Retinal pigment epithelial cell (primary cell): ENCODE results near the gene SERPINB12.

Experiments
- DNase-seq: peaks from one replicate; pipeline ENCODE4 v3.0.0-alpha.2; 2010; ENCODE audit warnings: low read depth
- H3K4me3 ChIP-seq: 2 replicates; pipeline ENCODE4 v1.5.1; 2011; ENCODE audit warnings: mild to moderate bottlenecking, low read length, control low read depth, moderate library complexity
- TF ChIP-seq, protein P1 (sequence below): conservative IDR thresholded peaks from 2 replicates; pipeline ENCODE4 v1.5.1; 2011; ENCODE audit warnings: low read depth, low read length, control low read depth, inconsistent platforms

Gene SERPINB12

DNA sequence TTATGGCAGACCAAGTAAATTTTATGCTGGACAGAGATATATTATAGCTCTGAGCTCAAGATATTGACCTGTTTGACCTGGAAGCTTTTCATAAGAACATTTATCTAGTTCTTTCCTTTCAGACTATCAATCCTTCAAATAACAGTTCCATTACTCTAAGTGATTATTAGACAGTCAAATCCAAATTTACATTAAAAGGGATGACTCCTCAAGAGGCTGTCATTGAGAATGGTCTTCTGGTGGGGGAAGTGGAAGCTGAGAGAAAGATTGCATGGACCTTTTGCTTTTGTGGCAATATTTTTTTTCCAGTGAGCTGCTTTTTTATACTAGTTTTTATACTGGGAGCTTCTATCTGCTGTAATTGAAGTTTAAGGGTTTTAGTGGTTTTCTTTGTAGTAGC, 14.9 kb upstream of the SERPINB12 start:
- no peak overlapping the region for H3K4me3 ChIP-seq
- no peak for DNase-seq
- TF ChIP-seq, protein P1, sequence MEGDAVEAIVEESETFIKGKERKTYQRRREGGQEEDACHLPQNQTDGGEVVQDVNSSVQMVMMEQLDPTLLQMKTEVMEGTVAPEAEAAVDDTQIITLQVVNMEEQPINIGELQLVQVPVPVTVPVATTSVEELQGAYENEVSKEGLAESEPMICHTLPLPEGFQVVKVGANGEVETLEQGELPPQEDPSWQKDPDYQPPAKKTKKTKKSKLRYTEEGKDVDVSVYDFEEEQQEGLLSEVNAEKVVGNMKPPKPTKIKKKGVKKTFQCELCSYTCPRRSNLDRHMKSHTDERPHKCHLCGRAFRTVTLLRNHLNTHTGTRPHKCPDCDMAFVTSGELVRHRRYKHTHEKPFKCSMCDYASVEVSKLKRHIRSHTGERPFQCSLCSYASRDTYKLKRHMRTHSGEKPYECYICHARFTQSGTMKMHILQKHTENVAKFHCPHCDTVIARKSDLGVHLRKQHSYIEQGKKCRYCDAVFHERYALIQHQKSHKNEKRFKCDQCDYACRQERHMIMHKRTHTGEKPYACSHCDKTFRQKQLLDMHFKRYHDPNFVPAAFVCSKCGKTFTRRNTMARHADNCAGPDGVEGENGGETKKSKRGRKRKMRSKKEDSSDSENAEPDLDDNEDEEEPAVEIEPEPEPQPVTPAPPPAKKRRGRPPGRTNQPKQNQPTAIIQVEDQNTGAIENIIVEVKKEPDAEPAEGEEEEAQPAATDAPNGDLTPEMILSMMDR: no peak

DNA sequence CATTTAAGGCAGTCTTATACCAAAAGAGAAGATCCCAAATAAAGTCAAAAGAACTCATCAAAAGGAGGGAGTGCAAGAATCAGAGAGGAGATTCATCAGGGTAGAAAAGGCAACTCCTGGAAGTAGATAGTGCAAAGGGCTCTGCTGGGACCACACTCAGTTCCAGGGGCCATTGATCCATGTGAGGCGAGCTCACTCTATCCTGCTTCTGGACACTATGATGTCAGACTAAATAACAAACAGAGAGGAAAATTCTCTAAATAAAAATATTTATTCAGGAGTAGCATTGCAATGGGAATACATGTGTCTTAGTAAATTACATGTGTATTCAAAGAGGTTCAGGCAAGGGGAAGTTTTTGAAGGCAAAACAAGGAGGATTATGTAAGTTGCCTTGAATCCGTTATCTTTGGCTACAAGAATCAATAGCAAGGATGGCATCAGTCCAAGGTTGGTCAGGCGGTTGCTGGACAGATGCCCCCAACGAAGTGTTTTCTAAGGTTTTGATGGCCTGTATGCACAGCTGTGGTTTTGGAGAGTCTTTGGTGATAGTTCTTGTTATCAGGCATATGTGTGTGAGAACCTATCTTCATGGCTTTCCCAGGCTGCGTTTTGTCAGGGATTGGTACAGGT, 13.2 kb upstream of the SERPINB12 start:
- DNase-seq: no peak
- TF ChIP-seq, protein P1: no peak
- H3K4me3 ChIP-seq: no peak overlapping the region

DNA sequence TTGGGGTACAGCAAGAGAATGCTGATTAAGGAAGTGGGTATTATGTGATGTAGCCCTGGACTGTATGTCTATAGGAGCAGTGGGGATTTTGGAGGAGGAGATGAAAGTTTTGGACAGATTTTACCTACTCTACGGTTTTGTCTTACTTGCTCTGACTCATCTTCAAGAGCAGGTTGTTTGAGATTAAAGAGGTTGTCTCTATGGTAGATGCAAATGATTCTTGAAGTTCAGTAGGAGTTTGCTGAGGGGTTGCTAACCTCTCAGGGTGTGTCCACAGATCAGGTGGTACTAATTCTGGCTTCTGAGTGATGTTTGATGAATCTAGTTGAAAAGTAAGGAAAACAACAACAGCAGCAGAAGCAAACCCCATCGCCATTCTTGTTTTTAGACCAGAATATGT, 9.7 kb upstream of the SERPINB12 start:
- DNase-seq: no peak
- TF ChIP-seq, protein P1: no peak

DNA sequence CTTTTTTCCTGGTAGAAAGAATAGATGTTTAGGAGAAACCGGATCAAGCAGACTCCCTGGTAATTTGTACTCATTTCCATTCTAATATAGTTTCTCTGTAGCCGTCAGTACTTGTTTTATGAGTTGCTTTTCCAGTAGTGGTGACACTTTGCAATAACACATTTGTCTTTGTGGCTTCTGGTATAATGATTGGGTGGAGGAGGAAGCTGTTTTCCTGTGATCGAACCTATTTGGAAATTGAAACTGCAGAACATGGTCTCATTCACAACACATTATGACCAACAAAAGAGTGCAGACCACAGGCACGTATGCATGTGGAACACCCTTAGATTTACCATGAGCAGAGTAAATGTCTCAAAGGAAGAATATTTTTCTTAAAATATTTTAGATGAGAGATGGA, 7.6 kb upstream of the SERPINB12 start:
- TF ChIP-seq, protein P1: no peak
- H3K4me3 ChIP-seq: no peak overlapping the region
- no peak for DNase-seq

More for the DNA sequence above, 9.7 kb upstream of the SERPINB12 start:
- no peak overlapping the region for H3K4me3 ChIP-seq

DNA sequence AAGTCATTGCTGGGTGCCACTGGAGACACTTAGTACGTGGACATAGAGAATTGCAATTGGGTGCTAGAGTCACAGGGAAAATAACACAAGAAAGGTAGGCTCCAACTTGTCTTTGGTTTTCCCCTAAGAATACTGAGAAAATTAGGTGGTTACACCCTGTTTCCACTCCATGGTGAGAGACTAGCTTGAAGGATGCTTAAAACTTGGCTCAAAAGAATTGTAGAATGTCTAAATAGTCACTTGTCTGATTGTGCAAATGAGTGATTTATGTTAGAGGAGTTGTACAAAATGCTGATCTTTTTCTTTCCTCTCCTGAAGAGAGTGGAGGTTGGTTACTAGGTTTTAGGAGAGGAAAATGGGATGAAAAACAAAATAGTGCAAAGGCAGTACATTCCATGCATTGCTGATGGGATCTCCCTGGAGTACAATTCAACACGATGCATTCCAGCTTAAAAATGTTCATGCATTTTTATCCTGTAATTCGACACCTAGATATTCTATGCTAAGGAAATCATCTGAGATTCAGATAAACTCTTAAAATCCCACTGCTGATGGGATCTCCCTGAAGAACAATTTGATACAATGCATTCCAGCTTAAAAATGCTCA, 2.2 kb upstream of the SERPINB12 start:
- H3K4me3 ChIP-seq: no peak overlapping the region
- TF ChIP-seq, protein P1: no peak
- peak; percentile 48 for DNase-seq

DNA sequence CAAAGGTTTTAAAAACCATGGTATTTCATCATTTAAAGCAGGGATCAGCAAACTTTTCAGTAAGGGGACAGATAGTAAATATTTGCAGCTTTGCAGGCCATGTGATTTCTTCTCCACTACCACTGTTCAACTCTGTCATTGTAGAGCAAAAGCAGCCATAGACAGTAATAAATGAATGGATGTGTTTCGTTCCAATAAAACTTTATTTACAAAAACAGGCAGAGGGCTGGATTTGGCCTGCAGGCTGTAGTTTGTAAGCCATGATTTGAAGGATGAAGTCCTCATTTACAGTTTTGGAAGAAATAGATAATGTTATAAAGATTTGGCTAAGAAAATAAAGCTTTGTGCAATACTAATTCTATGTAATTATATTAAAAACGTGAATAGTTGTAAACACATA, 1.8 kb downstream of the SERPINB12 start:
- TF ChIP-seq, protein P1: no peak
- H3K4me3 ChIP-seq: no peak overlapping the region
- DNase-seq: no peak

DNA sequence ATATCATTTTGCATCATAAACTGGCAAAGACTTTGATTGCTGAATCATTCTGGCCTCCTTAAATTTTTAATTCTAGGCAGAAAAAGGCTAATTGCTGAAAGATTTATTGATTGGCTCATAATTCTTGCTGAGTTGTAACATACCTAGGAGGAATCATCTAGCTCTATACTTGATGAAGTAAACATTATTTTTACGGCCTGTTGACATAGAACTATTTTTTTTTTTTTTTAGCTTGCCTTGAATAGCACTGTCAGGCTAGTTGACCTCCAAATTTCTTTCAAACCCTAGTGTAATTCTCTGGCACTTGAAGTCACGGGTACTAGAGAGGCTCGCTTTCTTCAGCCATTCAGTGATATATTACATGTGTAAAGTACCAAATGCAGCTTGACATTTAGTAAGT, 2.8 kb downstream of the SERPINB12 start:
- TF ChIP-seq, protein P1: no peak
- DNase-seq: no peak
- no peak overlapping the region for H3K4me3 ChIP-seq
